ENCODE results near the gene SPATA16. TPM values are rescaled to one million over a fixed set of nuclear protein-coding genes. Genes with fewer than 3 reads are reported as not detected.

The SPATA16 gene
- total RNA-seq, 2 experiments from 2014 or later, result not detected

- no peak for DNase-seq
- Mint-ChIP-seq H3K4me3 (no peak overlapping the region), H3K27ac (no peak overlapping the region), H3K27me3 (peaks cover 20% of the 10 kb centered on the region), H3K9me3 (ENCODE audit: low read depth) (no peaks in the 10 kb centered on the region), H3K36me3 (no peaks in the 10 kb centered on the region), H3K4me1 (no peaks in the 10 kb centered on the region)
- CTCF ChIA-PET, result no interaction called here
- ATAC-seq, result no peak
Measured at GRCh38 chr3:172839679-172840078, 301.4 kb downstream of the SPATA16 start.

Data from activated CD8-positive, alpha-beta memory T cell treated with anti-CD3 and anti-CD28 coated beads, Interleukin-2, amount 10 ng/mL, durations not matched to agents 7 days and 5 days (primary cell).